Measurements from ENCODE around the gene PNLIP. TPM values are rescaled to one million over a fixed set of nuclear protein-coding genes. Genes with fewer than 3 reads are reported as not detected.

The PNLIP gene
- total RNA-seq, 4 donors from 2014 or later: 1.1 to 11.4 (median 2.7) TPM

- TF ChIP-seq EP300 (IDR thresholded peaks at IDR 0.05): no peak
- no peak for TF ChIP-seq POLR2A (IDR thresholded peaks at IDR 0.05)
- TF ChIP-seq, protein P1, sequence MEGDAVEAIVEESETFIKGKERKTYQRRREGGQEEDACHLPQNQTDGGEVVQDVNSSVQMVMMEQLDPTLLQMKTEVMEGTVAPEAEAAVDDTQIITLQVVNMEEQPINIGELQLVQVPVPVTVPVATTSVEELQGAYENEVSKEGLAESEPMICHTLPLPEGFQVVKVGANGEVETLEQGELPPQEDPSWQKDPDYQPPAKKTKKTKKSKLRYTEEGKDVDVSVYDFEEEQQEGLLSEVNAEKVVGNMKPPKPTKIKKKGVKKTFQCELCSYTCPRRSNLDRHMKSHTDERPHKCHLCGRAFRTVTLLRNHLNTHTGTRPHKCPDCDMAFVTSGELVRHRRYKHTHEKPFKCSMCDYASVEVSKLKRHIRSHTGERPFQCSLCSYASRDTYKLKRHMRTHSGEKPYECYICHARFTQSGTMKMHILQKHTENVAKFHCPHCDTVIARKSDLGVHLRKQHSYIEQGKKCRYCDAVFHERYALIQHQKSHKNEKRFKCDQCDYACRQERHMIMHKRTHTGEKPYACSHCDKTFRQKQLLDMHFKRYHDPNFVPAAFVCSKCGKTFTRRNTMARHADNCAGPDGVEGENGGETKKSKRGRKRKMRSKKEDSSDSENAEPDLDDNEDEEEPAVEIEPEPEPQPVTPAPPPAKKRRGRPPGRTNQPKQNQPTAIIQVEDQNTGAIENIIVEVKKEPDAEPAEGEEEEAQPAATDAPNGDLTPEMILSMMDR (IDR thresholded peaks at IDR 0.05): no peak
- Histone ChIP-seq H3K36me3 (no peaks in the 10 kb centered on the region), H3K4me3 (no peak overlapping the region), H3K27me3 (no peaks in the 10 kb centered on the region), H3K27ac (no peak overlapping the region), H3K9me3 (no peaks in the 10 kb centered on the region), H3K4me1 (no peaks in the 10 kb centered on the region)
- DNase-seq (ENCODE audit: low spot score in 2 of 2): no peak
Observed at GRCh38 chr10:116538992-116539391, 6.7 kb upstream of the PNLIP start.

- WGBS, 2 donors: 97 to 99% methylated on average over 2 of the region's 2 CpGs
- H3K27ac ChIP-seq: no peak overlapping the region
- no peak for DNase-seq (ENCODE audit: low spot score in 2 of 2)
- H3K4me3 ChIP-seq: no peak overlapping the region
- H3K9me3 ChIP-seq: no peaks in the 10 kb centered on the region
- TF ChIP-seq POLR2A (IDR thresholded peaks at IDR 0.05) (no peak), EP300 (IDR thresholded peaks at IDR 0.05) (no peak)
- TF ChIP-seq, protein P1 (IDR thresholded peaks at IDR 0.05): no peak
- H3K36me3 ChIP-seq: no peaks in the 10 kb centered on the region
- no peaks in the 10 kb centered on the region for H3K27me3 ChIP-seq
- H3K4me1 ChIP-seq: no peaks in the 10 kb centered on the region
Observed at GRCh38 chr10:116540814-116541213, 4.9 kb upstream of the PNLIP start.

DNA sequence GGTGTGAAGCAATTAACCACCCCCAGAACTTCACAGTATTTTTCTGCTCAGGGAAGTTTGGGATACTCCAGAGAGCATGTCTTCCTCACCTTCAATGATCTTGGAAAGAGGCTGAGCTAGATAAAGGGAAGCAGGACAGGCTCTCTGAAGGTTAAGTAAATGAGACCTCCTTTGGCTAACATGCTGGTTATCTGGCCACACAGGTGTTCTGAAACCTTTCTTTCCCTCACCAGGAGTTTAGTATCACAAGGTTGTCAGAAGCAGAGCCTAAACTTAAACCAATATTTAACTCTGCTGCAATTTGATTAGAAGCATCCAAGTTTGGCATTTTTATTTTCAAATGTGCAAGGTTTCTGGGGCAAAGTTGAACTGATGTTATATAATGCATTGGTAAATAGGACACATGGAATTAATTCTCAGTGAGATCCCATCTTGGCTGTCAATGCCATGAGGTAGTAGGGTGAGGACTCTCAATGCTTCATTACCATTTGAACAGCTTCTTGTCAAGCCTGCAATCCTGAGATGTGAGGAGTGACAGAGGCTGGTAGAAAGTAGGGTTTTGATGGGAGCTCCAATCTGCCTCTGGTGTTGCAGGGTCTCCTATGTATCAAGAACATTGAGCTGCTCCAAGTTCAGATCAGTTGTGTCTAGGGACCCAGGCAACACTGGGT, 3.6 kb upstream of the PNLIP start:
- no peak for DNase-seq (ENCODE audit: low spot score in 2 of 2)
- no peaks in the 10 kb centered on the region for H3K4me1 ChIP-seq
- H3K27me3 ChIP-seq: no peaks in the 10 kb centered on the region
- H3K4me3 ChIP-seq: no peak overlapping the region
- H3K27ac ChIP-seq: no peak overlapping the region
- no peak for TF ChIP-seq POLR2A (IDR thresholded peaks at IDR 0.05)
- TF ChIP-seq EP300 (IDR thresholded peaks at IDR 0.05): no peak
- TF ChIP-seq, protein P1 (IDR thresholded peaks at IDR 0.05): no peak
- no peaks in the 10 kb centered on the region for H3K36me3 ChIP-seq
- no peaks in the 10 kb centered on the region for H3K9me3 ChIP-seq

- Histone ChIP-seq H3K27me3 (no peaks in the 10 kb centered on the region), H3K36me3 (no peaks in the 10 kb centered on the region)
- 57 to 67% methylated on average over 1 of the region's 1 CpG for WGBS, 2 donors
Observed at GRCh38 chr10:116545122-116545521, 609 bp upstream of the PNLIP start.

DNA sequence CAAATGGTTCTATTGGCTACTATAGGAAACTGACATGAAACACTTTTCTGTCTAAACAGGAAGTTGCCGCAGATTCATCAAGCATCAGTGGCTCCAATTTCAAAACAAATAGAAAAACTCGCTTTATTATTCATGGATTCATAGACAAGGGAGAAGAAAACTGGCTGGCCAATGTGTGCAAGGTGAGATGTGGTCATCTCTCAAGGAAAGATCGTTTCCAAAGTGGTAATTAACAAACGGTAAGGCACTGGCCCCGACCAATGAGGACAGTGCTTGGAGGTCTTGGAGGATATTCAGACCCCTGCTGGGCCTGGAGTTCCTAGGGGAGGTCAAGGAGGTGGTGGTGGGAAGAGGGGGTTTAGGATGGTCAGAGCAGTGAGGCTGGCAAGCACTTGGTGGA, 2.6 kb downstream of the PNLIP start:
- Histone ChIP-seq H3K36me3 (no peaks in the 10 kb centered on the region), H3K4me1 (no peaks in the 10 kb centered on the region), H3K4me3 (no peak overlapping the region), H3K27me3 (no peaks in the 10 kb centered on the region), H3K9me3 (no peaks in the 10 kb centered on the region), H3K27ac (no peak overlapping the region)
- DNase-seq (ENCODE audit: low spot score in 2 of 2): no peak
- WGBS, 2 donors: 83 to 84% methylated on average over 5 of the region's 5 CpGs
- TF ChIP-seq EP300 (IDR thresholded peaks at IDR 0.05) (no peak), POLR2A (IDR thresholded peaks at IDR 0.05) (no peak)
- TF ChIP-seq, protein P1 (IDR thresholded peaks at IDR 0.05): no peak

More at GRCh38 chr10:116545122-116545521, 609 bp upstream of the PNLIP start:
- H3K27ac ChIP-seq: no peak overlapping the region
- H3K4me1 ChIP-seq: no peaks in the 10 kb centered on the region
- no peak for DNase-seq (ENCODE audit: low spot score in 2 of 2)
- H3K9me3 ChIP-seq: no peaks in the 10 kb centered on the region
- no peak overlapping the region for H3K4me3 ChIP-seq
- TF ChIP-seq, protein P1 (IDR thresholded peaks at IDR 0.05): no peak
- TF ChIP-seq POLR2A (IDR thresholded peaks at IDR 0.05): no peak
- no peak for TF ChIP-seq EP300 (IDR thresholded peaks at IDR 0.05)

All from tibial nerve (tissue), 4 donors.